ENCODE measurements around the gene BDKRB2. TPM values are rescaled to one million over a fixed set of nuclear protein-coding genes. Genes with fewer than 3 reads are reported as not detected.

BDKRB2 gene
- total and polyA plus RNA-seq, 2 donors (not counting 1 experiment from before 2014, with no cell fraction given): 24.0 to 91.5 TPM

DNA sequence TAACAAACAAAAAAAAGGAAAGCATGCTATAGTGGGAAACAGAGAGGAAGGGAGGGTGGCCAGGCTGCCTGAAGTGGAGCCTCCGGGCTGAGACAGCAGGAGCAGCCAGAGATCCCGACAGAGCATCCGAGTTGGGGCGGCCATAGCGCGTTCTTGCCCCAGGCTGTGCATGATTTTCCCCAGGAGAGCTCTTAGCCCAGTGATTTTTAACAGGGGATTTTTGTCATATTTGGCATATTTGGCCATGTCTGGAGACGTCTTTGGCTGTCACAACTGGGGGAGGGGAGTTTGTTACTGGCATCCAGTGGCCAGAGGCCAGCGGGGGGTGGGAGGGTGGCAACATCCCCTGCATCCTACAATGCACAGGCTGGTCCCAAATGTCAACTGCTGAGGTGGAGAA is 74.9 kb downstream of the BDKRB2 start:
- H3K4me1 ChIP-seq (ENCODE audit: control insufficient read depth, extremely low read depth, insufficient read depth, low read length): peaks cover 2% of the 10 kb centered on the region

DNA sequence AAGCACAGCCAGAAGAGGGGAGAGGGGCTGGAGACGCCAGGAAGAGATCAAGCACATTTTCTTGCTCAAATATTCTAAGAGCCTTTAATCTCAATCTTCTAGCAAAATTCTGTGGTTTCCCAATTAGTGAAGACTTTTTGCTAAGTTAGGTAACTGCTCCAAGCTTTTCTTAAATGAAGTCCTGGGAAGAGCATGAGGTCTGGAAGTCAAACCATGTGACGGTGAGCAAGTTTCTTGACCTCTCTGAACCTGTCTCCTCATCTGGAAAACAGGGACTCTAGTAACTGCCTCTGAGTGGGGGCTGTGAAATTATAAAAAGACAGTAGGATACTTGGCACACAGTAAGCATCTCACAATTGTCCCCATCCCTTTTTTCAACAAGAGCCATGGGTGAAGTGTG is 75.5 kb downstream of the BDKRB2 start:
- no peak for TF ChIP-seq CTCF (conservative IDR thresholded peaks at IDR 0.05 in 1 of 2, IDR thresholded peaks at IDR 0.05 in 1 of 2; ENCODE audit: low read depth in 1 of 2, low read length in 2 of 2)
- no peak for TF ChIP-seq EZH2 (IDR thresholded peaks at IDR 0.05; ENCODE audit: low read length, missing control alignments)
- no peak overlapping the region for H3K27ac ChIP-seq (ENCODE audit: insufficient read depth, low read length)
- H3K36me3 ChIP-seq (ENCODE audit: control insufficient read depth, insufficient read depth, low read length): peaks cover 4% of the 10 kb centered on the region
- no peak overlapping the region for H3K9ac ChIP-seq (ENCODE audit: insufficient read depth, low read length)
- no peaks in the 10 kb centered on the region for H3K27me3 ChIP-seq (ENCODE audit: control insufficient read depth, insufficient read depth, low read length)
- no peaks in the 10 kb centered on the region for H3K79me2 ChIP-seq (ENCODE audit: control insufficient read depth, insufficient read depth, low read length)
- H3K4me3 ChIP-seq (replicated peaks in 1 of 4; ENCODE audit: control extremely low read depth in 1 of 4, insufficient read depth in 1 of 4, low read depth in 3 of 4, low read length in 4 of 4): no peak overlapping the region
- no peaks in the 10 kb centered on the region for H4K20me1 ChIP-seq (ENCODE audit: control insufficient read depth, extremely low read depth, insufficient read depth, low read length)
- no peaks in the 10 kb centered on the region for H3K4me1 ChIP-seq (ENCODE audit: control insufficient read depth, extremely low read depth, insufficient read depth, low read length)
- no peak overlapping the region for H2AFZ ChIP-seq (ENCODE audit: low read length)
- no peak overlapping the region for H3K4me2 ChIP-seq (ENCODE audit: extremely low read depth, insufficient read depth, low read length)
- no peak for DNase-seq (ENCODE audit: low read depth in 2 of 2)
- peaks cover 2% of the 10 kb centered on the region for H3K9me3 ChIP-seq (ENCODE audit: control insufficient read depth, insufficient read depth, low read depth, low read length)

More for the DNA sequence above, 74.9 kb downstream of the BDKRB2 start:
- H3K27ac ChIP-seq (ENCODE audit: insufficient read depth, low read length): no peak overlapping the region
- no peak for TF ChIP-seq CTCF (conservative IDR thresholded peaks at IDR 0.05 in 1 of 2, IDR thresholded peaks at IDR 0.05 in 1 of 2; ENCODE audit: low read depth in 1 of 2, low read length in 2 of 2)
- TF ChIP-seq EZH2 (IDR thresholded peaks at IDR 0.05; ENCODE audit: low read length, missing control alignments): no peak
- no peaks in the 10 kb centered on the region for H3K27me3 ChIP-seq (ENCODE audit: control insufficient read depth, insufficient read depth, low read length)
- no peak overlapping the region for H3K4me2 ChIP-seq (ENCODE audit: extremely low read depth, insufficient read depth, low read length)
- peaks cover 4% of the 10 kb centered on the region for H3K36me3 ChIP-seq (ENCODE audit: control insufficient read depth, insufficient read depth, low read length)
- no peaks in the 10 kb centered on the region for H3K79me2 ChIP-seq (ENCODE audit: control insufficient read depth, insufficient read depth, low read length)
- DNase-seq (ENCODE audit: low read depth in 2 of 2): no peak
- H4K20me1 ChIP-seq (ENCODE audit: control insufficient read depth, extremely low read depth, insufficient read depth, low read length): no peaks in the 10 kb centered on the region
- H3K9ac ChIP-seq (ENCODE audit: insufficient read depth, low read length): no peak overlapping the region
- peaks cover 2% of the 10 kb centered on the region for H3K9me3 ChIP-seq (ENCODE audit: control insufficient read depth, insufficient read depth, low read depth, low read length)
- H2AFZ ChIP-seq (ENCODE audit: low read length): no peak overlapping the region
- H3K4me3 ChIP-seq (replicated peaks in 1 of 4; ENCODE audit: control extremely low read depth in 1 of 4, insufficient read depth in 1 of 4, low read depth in 3 of 4, low read length in 4 of 4): no peak overlapping the region

GRCh38 chr14:96281486-96281885 is 76.8 kb downstream of the BDKRB2 start:
- Histone ChIP-seq H2AFZ (ENCODE audit: low read length) (no peak overlapping the region), H3K27me3 (ENCODE audit: control insufficient read depth, insufficient read depth, low read length) (no peaks in the 10 kb centered on the region), H3K79me2 (ENCODE audit: control insufficient read depth, insufficient read depth, low read length) (no peaks in the 10 kb centered on the region), H3K4me3 (replicated peaks in 1 of 4; ENCODE audit: control extremely low read depth in 1 of 4, insufficient read depth in 1 of 4, low read depth in 3 of 4, low read length in 4 of 4) (no peak overlapping the region), H3K36me3 (ENCODE audit: control insufficient read depth, insufficient read depth, low read length) (peaks cover 4% of the 10 kb centered on the region), H3K4me2 (ENCODE audit: extremely low read depth, insufficient read depth, low read length) (no peak overlapping the region), H3K27ac (ENCODE audit: insufficient read depth, low read length) (no peak overlapping the region), H4K20me1 (ENCODE audit: control insufficient read depth, extremely low read depth, insufficient read depth, low read length) (no peaks in the 10 kb centered on the region), H3K4me1 (ENCODE audit: control insufficient read depth, extremely low read depth, insufficient read depth, low read length) (no peaks in the 10 kb centered on the region), H3K9me3 (ENCODE audit: control insufficient read depth, insufficient read depth, low read depth, low read length) (peaks cover 2% of the 10 kb centered on the region), H3K9ac (ENCODE audit: insufficient read depth, low read length) (no peak overlapping the region)
- peak in 1 of 2 donors; percentile 42 for DNase-seq (ENCODE audit: low read depth in 2 of 2)
- TF ChIP-seq EZH2 (IDR thresholded peaks at IDR 0.05; ENCODE audit: low read length, missing control alignments) (no peak), CTCF (conservative IDR thresholded peaks at IDR 0.05 in 1 of 2, IDR thresholded peaks at IDR 0.05 in 1 of 2; ENCODE audit: low read depth in 1 of 2, low read length in 2 of 2) (no peak)
